HG03575 (cell line): ENCODE results near the gene CLEC4M.
"Not testable (repeated sequence)": the region's sequence is repeated elsewhere in the genome, so short reads cannot be mapped to it uniquely, and the experiment has no call there.

Experiments
- ATAC-seq: cut with Tn5 transposase; IDR thresholded peaks from one replicate; pipeline ENCODE4 v1.9.1; 2021; ENCODE audit not compliant: unreplicated experiment, insufficient number of reproducible peaks, low FRiP score; ENCODE audit errors: extremely low read depth

The CLEC4M gene

GRCh38 chr19:7765043-7765442 lies 2.0 kb downstream of the CLEC4M start:
- ATAC-seq = not testable (repeated sequence)

GRCh38 chr19:7766535-7766934 lies 3.5 kb downstream of the CLEC4M start:
- no peak for ATAC-seq

DNA sequence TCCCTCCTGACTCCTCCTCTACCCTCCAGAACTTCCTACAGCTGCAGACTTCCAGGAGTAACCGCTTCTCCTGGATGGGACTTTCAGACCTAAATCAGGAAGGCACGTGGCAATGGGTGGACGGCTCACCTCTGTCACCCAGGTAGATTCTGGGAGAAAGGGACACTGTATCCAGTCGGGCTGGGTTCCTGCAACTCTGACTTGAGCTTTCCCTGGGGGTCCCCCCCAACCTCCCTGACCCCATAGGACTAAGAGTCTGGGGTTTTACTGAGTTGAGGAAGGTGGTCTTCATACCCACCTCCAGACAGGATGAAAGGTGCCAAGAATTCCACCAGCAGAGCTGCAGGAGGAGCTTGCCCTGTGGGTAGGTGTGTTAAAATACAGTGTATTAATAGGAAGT lies 4.4 kb downstream of the CLEC4M start:
- ATAC-seq = no peak

DNA sequence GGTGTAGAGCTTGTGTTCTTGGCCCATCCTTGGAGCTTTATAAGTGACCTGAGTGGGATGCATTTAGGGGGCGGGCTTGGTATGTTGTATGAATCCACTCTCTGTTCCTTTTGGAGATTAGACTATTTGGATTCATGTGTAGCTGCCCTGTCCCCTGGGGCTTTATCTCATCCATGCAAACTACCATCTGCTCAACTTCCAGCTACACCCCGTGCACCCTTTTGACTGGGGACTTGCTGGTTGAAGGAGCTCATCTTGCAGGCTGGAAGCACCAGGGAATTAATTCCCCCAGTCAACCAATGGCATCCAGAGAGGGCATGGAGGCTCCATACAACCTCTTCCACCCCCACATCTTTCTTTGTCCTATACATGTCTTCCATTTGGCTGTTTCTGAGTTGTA lies 6.1 kb downstream of the CLEC4M start:
- no peak for ATAC-seq

- ATAC-seq = no peak
Measured at GRCh38 chr19:7771072-7771471, 8.0 kb downstream of the CLEC4M start.

DNA sequence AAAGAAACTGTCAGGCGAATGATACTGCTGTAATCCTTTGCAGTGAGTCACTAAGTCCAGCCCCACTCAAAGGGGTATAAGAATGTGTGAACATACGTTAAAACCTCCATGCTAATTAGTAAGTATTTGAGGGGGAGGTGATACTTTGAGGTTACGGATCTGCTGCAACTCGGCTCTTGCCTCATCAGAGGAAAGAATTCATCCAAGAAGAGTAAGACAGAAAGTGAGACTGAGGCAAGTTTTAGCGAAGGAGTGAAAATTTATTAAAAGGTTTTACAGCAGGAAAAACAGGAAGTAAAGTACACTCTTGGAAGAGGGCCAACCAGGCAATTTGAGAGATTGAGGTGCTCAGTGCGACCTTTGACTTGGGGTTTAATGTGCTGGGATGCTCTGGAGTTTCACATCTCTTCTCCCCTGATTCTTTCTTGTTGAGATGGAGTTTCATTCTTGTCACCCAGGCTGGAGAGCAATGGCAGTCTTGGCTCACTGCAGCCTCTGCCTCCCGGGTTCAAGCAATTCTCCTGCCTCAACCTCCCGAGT lies 9.8 kb downstream of the CLEC4M start:
- ATAC-seq = no peak

GRCh38 chr19:7773841-7774240 lies 10.8 kb downstream of the CLEC4M start:
- no peak for ATAC-seq

DNA sequence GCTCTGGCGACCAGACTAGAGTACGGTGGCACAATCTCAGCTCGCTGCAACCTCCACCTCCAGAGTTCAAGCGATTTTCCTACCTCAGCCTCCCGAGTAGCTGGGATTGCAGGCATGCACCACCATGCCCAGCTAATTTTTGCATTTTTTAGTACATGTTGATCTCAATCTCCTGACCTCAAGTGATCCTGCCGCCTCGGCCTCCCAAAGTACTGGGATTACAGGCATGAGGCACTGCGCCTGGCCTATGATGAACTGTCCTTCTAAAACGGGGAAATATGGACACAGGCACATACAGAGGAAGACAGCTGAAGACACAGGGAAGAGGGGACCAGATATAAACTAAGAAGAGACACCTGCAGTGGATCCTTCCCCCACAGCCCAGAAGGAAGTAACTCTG lies 12.7 kb downstream of the CLEC4M start:
- no peak for ATAC-seq

DNA sequence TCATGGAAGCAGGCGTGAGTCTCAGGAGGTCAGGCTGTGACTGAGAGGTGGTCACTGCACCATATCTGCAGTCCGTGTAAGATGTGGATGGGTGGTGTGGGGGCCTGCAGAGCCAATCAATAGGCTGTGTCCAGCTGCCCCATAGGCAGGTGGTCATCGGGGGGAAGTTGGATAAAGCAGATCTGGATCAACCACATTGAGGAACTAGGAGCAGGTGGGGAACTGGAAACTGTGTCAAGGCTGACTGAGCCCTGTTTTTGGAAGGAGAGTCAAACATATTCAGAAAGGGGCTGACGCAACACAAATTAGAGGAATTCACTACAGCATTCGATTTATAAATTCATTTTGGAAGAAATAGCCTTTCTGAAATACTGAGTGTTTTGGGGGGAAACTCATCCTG lies 15.0 kb downstream of the CLEC4M start:
- no peak for ATAC-seq

- ATAC-seq = no peak
Measured at GRCh38 chr19:7779631-7780486, 16.8 kb downstream of the CLEC4M start.

GRCh38 chr19:7781157-7781556 lies 18.1 kb downstream of the CLEC4M start:
- no peak for ATAC-seq

DNA sequence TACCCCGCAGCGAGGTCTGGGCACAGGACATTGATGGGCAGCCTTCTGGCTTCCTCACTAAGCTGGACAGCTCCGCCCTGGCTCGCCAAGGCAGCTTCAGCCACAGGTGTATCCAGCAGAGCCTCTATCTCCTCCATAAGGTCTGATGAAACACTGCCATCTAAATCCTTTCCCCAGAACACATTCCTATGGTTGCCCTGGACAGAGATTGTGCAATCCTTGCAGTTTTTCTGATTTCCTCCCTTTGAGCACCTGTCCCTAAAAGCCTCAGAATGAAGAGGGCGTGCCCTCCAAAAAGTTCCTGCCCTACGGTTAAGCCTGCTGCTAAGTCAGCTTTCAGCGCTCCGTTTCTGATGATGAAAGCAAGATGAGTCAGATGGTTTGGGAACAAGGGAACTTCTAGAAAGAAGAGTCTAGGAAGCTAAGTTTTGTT lies 21.0 kb downstream of the CLEC4M start:
- no peak for ATAC-seq

- no peak for ATAC-seq
Measured at GRCh38 chr19:7784856-7785255, 21.8 kb downstream of the CLEC4M start.

GRCh38 chr19:7787141-7787540 lies 24.1 kb downstream of the CLEC4M start:
- ATAC-seq = no peak

DNA sequence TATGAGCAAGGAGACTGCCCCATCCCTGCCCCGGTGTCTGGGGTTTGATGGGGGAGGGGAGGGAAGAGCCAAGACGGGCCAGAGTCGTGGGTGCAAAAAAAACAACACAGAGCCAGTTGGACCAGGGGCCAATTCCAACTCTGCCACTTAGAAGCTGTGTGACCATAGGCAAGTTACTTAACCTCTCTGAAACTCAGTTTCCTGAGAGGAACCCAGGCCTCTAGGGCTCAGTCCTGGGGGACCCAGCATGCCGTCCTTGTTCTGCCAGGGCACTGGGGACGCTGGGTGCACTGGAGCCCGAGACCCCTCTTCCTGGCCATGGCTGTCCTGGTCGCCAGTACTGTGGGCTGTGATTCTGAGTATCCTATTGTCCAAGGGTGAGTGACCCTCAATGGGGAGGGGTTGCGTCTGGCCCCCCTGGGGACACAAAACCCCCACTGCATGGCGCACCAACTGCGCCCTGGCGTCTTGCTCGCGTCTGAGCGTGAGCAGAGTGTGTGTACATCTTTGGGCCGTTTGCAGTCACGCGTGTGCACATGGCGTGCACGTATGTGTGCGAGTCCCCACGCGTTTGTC lies 24.6 kb downstream of the CLEC4M start:
- no peak for ATAC-seq

- no peak for ATAC-seq
Measured at GRCh38 chr19:7788178-7788932, 25.3 kb downstream of the CLEC4M start.

DNA sequence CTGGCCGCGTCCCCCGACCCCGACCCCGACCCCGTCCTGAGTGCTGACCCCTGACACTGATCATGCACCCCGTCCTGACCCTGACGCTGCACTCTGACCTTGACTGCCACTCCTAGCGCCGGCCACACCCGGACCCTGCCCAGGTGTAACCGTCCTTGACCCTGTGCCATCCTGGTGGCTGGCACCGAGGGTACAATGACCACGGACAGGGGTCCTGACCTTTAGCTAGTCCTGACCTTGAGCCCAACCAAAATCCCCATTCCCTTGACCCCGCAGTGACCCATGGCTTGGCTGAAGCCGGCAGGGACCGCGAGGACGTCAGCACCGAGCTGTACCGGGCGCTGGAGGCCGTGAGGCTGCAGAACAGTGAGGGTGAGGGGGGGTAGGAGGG lies 25.9 kb downstream of the CLEC4M start:
- no peak for ATAC-seq

- ATAC-seq = no peak
Measured at GRCh38 chr19:7789447-7789846, 26.4 kb downstream of the CLEC4M start.

- no peak for ATAC-seq
Measured at GRCh38 chr19:7790416-7790815, 27.4 kb downstream of the CLEC4M start.

GRCh38 chr19:7792281-7792680 lies 29.2 kb downstream of the CLEC4M start:
- no peak for ATAC-seq
